Stimulated activated naive CD8-positive, alpha-beta T cell treated with anti-CD3 and anti-CD28 coated beads, Interleukin-15, amount 100 ng/mL, for 72 hours (primary cell): ENCODE data around the gene NRIP2.

Experiments used
- ATAC-seq: fragments of 150-1000 bp; cut with Tn5 transposase; 2 replicates; pipeline ENCODE4 v1.10.0; 2021; ENCODE audit warnings: mild to moderate bottlenecking, moderate library complexity
- DNase-seq, 2 donors: peaks; one replicate each; pipeline ENCODE4 v3.0.0; 2021 to 2022
- H3K27ac Mint-ChIP-seq, 2 donors: one replicate each; pipeline ENCODE4 v1.8.0; 2022; ENCODE audit warnings: mild to moderate bottlenecking in 2 of 2, mixed read lengths in 2 of 2, moderate library complexity in 2 of 2
- H3K27me3 Mint-ChIP-seq: one replicate; pipeline ENCODE4 v1.8.0; 2022; ENCODE audit warnings: mixed read lengths
- H3K4me1 Mint-ChIP-seq: one replicate; pipeline ENCODE4 v1.8.0; 2022; ENCODE audit warnings: mild to moderate bottlenecking, mixed read lengths
- H3K4me3 Mint-ChIP-seq, 2 donors: one replicate each; pipeline ENCODE4 v1.8.0; 2022; ENCODE audit warnings: mild to moderate bottlenecking in 2 of 2, mixed read lengths in 2 of 2, moderate library complexity in 1 of 2
- H3K9me3 Mint-ChIP-seq, 2 donors: one replicate each; pipeline ENCODE4 v1.8.0; 2022; ENCODE audit warnings: mixed read lengths in 2 of 2

NRIP2 gene

GRCh38 chr12:2776129-2776806 lies 58.6 kb downstream of the NRIP2 start:
- Mint-ChIP-seq H3K4me1 (no peaks in the 10 kb centered on the region), H3K9me3 (no peaks in the 10 kb centered on the region), H3K27ac (no peak overlapping the region), H3K27me3 (no peaks in the 10 kb centered on the region), H3K4me3 (no peak overlapping the region)
- ATAC-seq: no peak
- DNase-seq: no peak

- ATAC-seq: no peak
- Mint-ChIP-seq H3K4me3 (no peak overlapping the region), H3K4me1 (no peaks in the 10 kb centered on the region), H3K9me3 (peaks cover 0 to 4% of the 10 kb centered on the region in 2 donors), H3K27me3 (no peaks in the 10 kb centered on the region), H3K27ac (no peak overlapping the region)
- no peak for DNase-seq
Measured at GRCh38 chr12:2775431-2775830, 59.4 kb downstream of the NRIP2 start.
